ENCODE measurements around the gene KCNJ10.

GRCh38 chr1:159989581-159989980, 80.4 kb downstream of the KCNJ10 start:
- TF ChIP-seq CTCF (conservative IDR thresholded peaks at IDR 0.05 in 1 of 2, IDR thresholded peaks at IDR 0.05 in 1 of 2; ENCODE audit: extremely low read depth in 1 of 2, insufficient read depth in 1 of 2, low read depth in 1 of 2, low read length in 2 of 2), result no peak
- TF ChIP-seq EZH2 (IDR thresholded peaks at IDR 0.05; ENCODE audit: borderline replicate concordance, low read length), result no peak
